Endodermal cell (in vitro differentiated cells): Measurements from ENCODE around the gene NAA38. TPM values are rescaled to one million over a fixed set of nuclear protein-coding genes. Genes with fewer than 3 reads are reported as not detected.

Source experiments
- DNase-seq: peaks from one replicate; pipeline ENCODE4 v3.0.0-alpha.2; 2017
- H3K27ac ChIP-seq: 2 replicates; pipeline ENCODE4 v1.5.1; 2013; ENCODE audit warnings: mild to moderate bottlenecking, low read depth, low read length, moderate library complexity
- H3K27me3 ChIP-seq: 2 replicates; pipeline ENCODE4 v1.6.1; 2013; ENCODE audit warnings: mild to moderate bottlenecking, low read length, moderate library complexity; ENCODE audit not compliant: insufficient read depth, control insufficient read depth, poor library complexity, severe bottlenecking
- H3K36me3 ChIP-seq: 2 replicates; pipeline ENCODE4 v1.7.0; 2013; ENCODE audit warnings: mild to moderate bottlenecking, low read length, moderate library complexity; ENCODE audit not compliant: control insufficient read depth, insufficient read depth
- H3K4me1 ChIP-seq: one replicate; pipeline ENCODE4 v1.7.0; 2013; ENCODE audit warnings: low read length; ENCODE audit not compliant: control insufficient read depth, insufficient read depth
- H3K4me3 ChIP-seq: 2 replicates; pipeline ENCODE4 v1.5.1; 2013; ENCODE audit warnings: mild to moderate bottlenecking, low read length, moderate library complexity
- H3K9ac ChIP-seq: 2 replicates; pipeline ENCODE4 v1.6.1; 2013; ENCODE audit warnings: mild to moderate bottlenecking, low read length, moderate library complexity; ENCODE audit not compliant: poor library complexity, severe bottlenecking; ENCODE audit errors: extremely low read depth
- H3K9me3 ChIP-seq: 2 replicates; pipeline ENCODE4 v1.6.1; 2013; ENCODE audit warnings: mild to moderate bottlenecking, low read length, moderate library complexity; ENCODE audit not compliant: control insufficient read depth
- H3K27ac Mint-ChIP-seq: 2 replicates; pipeline ENCODE4 v1.8.0; 2020; ENCODE audit warnings: mixed read lengths
- H3K27me3 Mint-ChIP-seq: 2 replicates; pipeline ENCODE4 v1.8.0; 2021; ENCODE audit warnings: mild to moderate bottlenecking, mixed read lengths; ENCODE audit not compliant: insufficient read depth
- H3K36me3 Mint-ChIP-seq: 2 replicates; pipeline ENCODE4 v1.8.0; 2020; ENCODE audit warnings: low read depth, mixed read lengths
- H3K4me1 Mint-ChIP-seq: 2 replicates; pipeline ENCODE4 v1.8.0; 2020; ENCODE audit warnings: mixed read lengths
- H3K4me3 Mint-ChIP-seq: 2 replicates; pipeline ENCODE4 v1.8.0; 2020; ENCODE audit warnings: mild to moderate bottlenecking, moderate library complexity, mixed read lengths
- H3K9me3 Mint-ChIP-seq: 2 replicates; pipeline ENCODE4 v1.8.0; 2020; ENCODE audit warnings: mild to moderate bottlenecking, mixed read lengths
- CTCF ChIP-seq: fragments of 200-600 bp; sonication (generic); conservative IDR thresholded peaks from 2 replicates; pipeline ENCODE4 v1.5.0; 2021; ENCODE audit warnings: antibody characterized with exemption, mild to moderate bottlenecking
- WGBS, 2 experiments: methylation state at CpG; one replicate each; pipeline versions ENCODE4 v1.1.5 to v1.1.7; 2013; ENCODE audit warnings: missing lambda C conversion rate in 2 of 2, mixed read lengths in 1 of 2; ENCODE audit not compliant: insufficient coverage in 1 of 2, insufficient read length in 1 of 2; 5-methylcytosine and 5-hydroxymethylcytosine counted together
- total RNA-seq, 2 donors: library from RNA; stranded (reverse); fragmentation: NEBNext Ultra II Directional in 1 of 2; extraction: Animal tissue kit (Norgen Biotek cat#: 25700) in 1 of 2; gene quantifications; 2 replicates in 1 of 2; 3 replicates in 1 of 2; pipeline ENCODE4 v1.2.1, GENCODE V29; 2021

NAA38 gene
- total RNA-seq, 2 donors from 2014 or later, result 38.9 to 44.8 TPM

DNA sequence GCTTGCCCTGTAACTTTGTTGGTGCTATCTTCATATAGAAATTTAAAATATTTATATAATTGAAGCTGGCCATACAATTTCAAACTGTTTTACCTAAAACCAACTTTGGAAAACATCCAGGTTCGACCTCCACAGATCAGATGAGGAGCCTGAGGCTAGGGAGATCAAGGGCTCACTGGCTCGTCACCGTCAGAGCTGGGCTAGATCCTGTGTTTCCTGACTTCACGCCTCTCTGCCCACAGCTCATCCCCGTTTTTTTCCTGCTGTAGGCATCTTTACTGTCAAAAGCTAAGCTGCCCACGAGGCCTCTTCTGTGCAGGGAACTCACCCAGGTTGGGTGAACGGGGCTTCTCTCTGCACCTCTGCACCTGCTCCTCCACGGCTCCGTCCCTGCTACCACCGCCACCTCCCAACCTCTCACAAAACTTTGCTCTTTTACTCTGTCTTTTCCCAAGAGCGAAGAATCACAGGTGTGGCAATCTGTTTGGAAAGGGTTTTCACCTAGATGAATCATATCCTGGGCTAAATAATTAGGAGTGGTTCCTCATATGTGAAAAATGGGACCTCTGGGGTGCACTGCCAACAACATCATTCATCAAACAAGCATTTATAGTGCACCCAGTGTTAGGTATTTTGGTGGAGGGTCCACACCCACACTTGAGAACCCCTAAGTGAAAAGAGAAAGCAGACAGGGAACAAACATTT is 48.1 kb downstream of the NAA38 start:
- TF ChIP-seq CTCF, result no peak
- Histone ChIP-seq H3K27me3 (no peaks in the 10 kb centered on the region), H3K9ac (no peak overlapping the region), H3K36me3 (no peaks in the 10 kb centered on the region), H3K27ac (no peak overlapping the region), H3K4me1 (no peaks in the 10 kb centered on the region), H3K9me3 (no peaks in the 10 kb centered on the region), H3K4me3 (no peak overlapping the region)
- H3K4me3 Mint-ChIP-seq, result no peak overlapping the region
- peak; percentile 38 for DNase-seq
- H3K9me3 Mint-ChIP-seq, result no peaks in the 10 kb centered on the region
- WGBS, 2 experiments, result 73 to 87% methylated on average over 5 to 11 of the region's 11 CpGs
- H3K4me1 Mint-ChIP-seq, result peaks cover 4% of the 10 kb centered on the region
- no peaks in the 10 kb centered on the region for H3K36me3 Mint-ChIP-seq
- H3K27ac Mint-ChIP-seq, result no peak overlapping the region
- peaks cover 18% of the 10 kb centered on the region for H3K27me3 Mint-ChIP-seq

- Histone ChIP-seq H3K27ac (no peak overlapping the region), H3K9ac (no peak overlapping the region), H3K4me3 (no peak overlapping the region), H3K4me1 (no peaks in the 10 kb centered on the region), H3K9me3 (no peaks in the 10 kb centered on the region), H3K27me3 (no peaks in the 10 kb centered on the region), H3K36me3 (no peaks in the 10 kb centered on the region)
- peak; percentile 43 for DNase-seq
- H3K27me3 Mint-ChIP-seq, result peaks cover 18% of the 10 kb centered on the region
- no peaks in the 10 kb centered on the region for H3K9me3 Mint-ChIP-seq
- no peaks in the 10 kb centered on the region for H3K36me3 Mint-ChIP-seq
- H3K27ac Mint-ChIP-seq, result no peak overlapping the region
- H3K4me3 Mint-ChIP-seq, result no peak overlapping the region
- peaks cover 9% of the 10 kb centered on the region for H3K4me1 Mint-ChIP-seq
- 90 to 97% methylated on average over 12 to 21 of the region's 21 CpGs for WGBS, 2 experiments
- TF ChIP-seq CTCF, result no peak
Observed at GRCh38 chr17:7807206-7807605, 50.2 kb downstream of the NAA38 start.

Other genes with a start within 250 kb of the NAA38 start
- 10 to 100 TPM; 52.1 to 53.9 TPM for gene FXR2, start 242.7 kb downstream of the NAA38 start, total RNA-seq
- gene SAT2, start 229.7 kb downstream of the NAA38 start, total RNA-seq, result 100 to 1,000 TPM in 1 of 2 donors, 10 to 100 TPM in 1; 82.7 to 103 TPM
- gene SHBG, start 227.4 kb downstream of the NAA38 start, total RNA-seq, result 1 to 10 TPM in 1 of 2 donors, under 1 TPM in 1; 0.77 to 1.9 TPM
- gene ATP1B2, start 206.6 kb downstream of the NAA38 start, total RNA-seq, result 1 to 10 TPM; 6.4 to 7.5 TPM
- 100 to 1,000 TPM; 113 to 130 TPM for gene TP53, start 170.1 kb downstream of the NAA38 start, total RNA-seq
- gene WRAP53, start 169.1 kb downstream of the NAA38 start, total RNA-seq, result 10 to 100 TPM; 21.7 to 30.8 TPM
- 10 to 100 TPM; 12.8 to 15.0 TPM for gene EFNB3, start 152.4 kb downstream of the NAA38 start, total RNA-seq
- gene DNAH2, start 139.8 kb downstream of the NAA38 start, total RNA-seq, result under 1 TPM; 0.42 to 0.69 TPM
- gene KDM6B, start 23.3 kb downstream of the NAA38 start, total RNA-seq, result 10 to 100 TPM; 53.3 to 60.3 TPM
- gene TMEM88, start 2.5 kb downstream of the NAA38 start, total RNA-seq, result 10 to 100 TPM; 16.8 to 26.8 TPM
- 10 to 100 TPM; 10.6 to 12.9 TPM for gene CYB5D1, start 444 bp upstream of the NAA38 start, total RNA-seq
- 10 to 100 TPM; 55.0 to 64.1 TPM for gene CHD3, start 31.2 kb upstream of the NAA38 start, total RNA-seq
- 1 to 10 TPM; 1.1 to 1.6 TPM for gene RNF227, start 58.7 kb upstream of the NAA38 start, total RNA-seq
- gene KCNAB3, start 72.3 kb upstream of the NAA38 start, total RNA-seq, result 1 to 10 TPM; 4.0 to 6.5 TPM
- gene TRAPPC1, start 74.4 kb upstream of the NAA38 start, total RNA-seq, result 100 to 1,000 TPM; 150 to 170 TPM
- gene CNTROB, start 74.6 kb upstream of the NAA38 start, total RNA-seq, result 10 to 100 TPM; 47.5 to 57.4 TPM
- 1 to 10 TPM; 1.2 to 1.6 TPM for gene GUCY2D, start 145.1 kb upstream of the NAA38 start, total RNA-seq
- gene ALOX15B, start 181.5 kb upstream of the NAA38 start, total RNA-seq, result not detected
- 1 to 10 TPM in 1 of 2 donors, under 1 TPM in 1; 0.95 to 1.2 TPM for gene ALOX12B, start 230.2 kb upstream of the NAA38 start, total RNA-seq